A549 treated with CORT108297 at 1 μM for 4 hours (cell line): ENCODE measurements around the gene POU3F4. TPM values are rescaled to one million over a fixed set of nuclear protein-coding genes. Genes with fewer than 3 reads are reported as not detected.

Experiments
- total RNA-seq: library from RNA; stranded (reverse); fragments of 200-300 nt; extraction: Qiagen RNA extraction; gene quantifications from 5 replicates; pipeline ENCODE4 v1.2.3, GENCODE V29; 2022

The POU3F4 gene
- not detected in 5 replicates for total RNA-seq

GRCh38 chrX:83508006-83508405 is at the start of gene POU3F4:
Gene POU3F4 (plus strand): TSS chrX:83508290. CDS start chrX:83508325, 35 bp downstream.

